Measurements from ENCODE around the gene TRIM33.
"Not testable (repeated sequence)": the region's sequence is repeated elsewhere in the genome, so short reads cannot be mapped to it uniquely, and the experiment has no call there.

TRIM33 gene

DNA sequence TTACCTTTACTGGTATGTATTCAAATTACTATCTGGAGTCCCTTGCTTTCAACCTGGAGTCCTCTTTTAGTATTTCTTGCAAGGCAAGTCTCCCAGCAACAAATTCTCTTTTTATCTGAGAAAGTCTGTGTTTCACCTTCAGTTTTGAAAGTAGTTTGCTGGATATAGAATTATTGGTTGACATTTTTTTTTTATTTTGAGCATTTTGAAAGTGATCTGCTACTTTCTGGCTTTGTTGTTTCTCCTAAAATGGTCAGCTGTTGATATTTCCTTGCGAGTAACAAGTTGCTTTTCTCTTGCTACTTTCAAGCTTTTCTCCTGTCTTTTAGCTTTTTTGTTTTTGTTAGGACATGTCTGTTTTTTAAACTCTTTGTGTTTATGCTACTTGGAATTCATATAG, 126.1 kb downstream of the TRIM33 start:
- no peak overlapping the region for H3K4me3 ChIP-seq (ENCODE audit: low read length)
- DNase-seq (ENCODE audit: low read depth): no peak
- TF ChIP-seq, protein P1, sequence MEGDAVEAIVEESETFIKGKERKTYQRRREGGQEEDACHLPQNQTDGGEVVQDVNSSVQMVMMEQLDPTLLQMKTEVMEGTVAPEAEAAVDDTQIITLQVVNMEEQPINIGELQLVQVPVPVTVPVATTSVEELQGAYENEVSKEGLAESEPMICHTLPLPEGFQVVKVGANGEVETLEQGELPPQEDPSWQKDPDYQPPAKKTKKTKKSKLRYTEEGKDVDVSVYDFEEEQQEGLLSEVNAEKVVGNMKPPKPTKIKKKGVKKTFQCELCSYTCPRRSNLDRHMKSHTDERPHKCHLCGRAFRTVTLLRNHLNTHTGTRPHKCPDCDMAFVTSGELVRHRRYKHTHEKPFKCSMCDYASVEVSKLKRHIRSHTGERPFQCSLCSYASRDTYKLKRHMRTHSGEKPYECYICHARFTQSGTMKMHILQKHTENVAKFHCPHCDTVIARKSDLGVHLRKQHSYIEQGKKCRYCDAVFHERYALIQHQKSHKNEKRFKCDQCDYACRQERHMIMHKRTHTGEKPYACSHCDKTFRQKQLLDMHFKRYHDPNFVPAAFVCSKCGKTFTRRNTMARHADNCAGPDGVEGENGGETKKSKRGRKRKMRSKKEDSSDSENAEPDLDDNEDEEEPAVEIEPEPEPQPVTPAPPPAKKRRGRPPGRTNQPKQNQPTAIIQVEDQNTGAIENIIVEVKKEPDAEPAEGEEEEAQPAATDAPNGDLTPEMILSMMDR (conservative IDR thresholded peaks at IDR 0.05; ENCODE audit: low read depth, low read length): no peak

DNA sequence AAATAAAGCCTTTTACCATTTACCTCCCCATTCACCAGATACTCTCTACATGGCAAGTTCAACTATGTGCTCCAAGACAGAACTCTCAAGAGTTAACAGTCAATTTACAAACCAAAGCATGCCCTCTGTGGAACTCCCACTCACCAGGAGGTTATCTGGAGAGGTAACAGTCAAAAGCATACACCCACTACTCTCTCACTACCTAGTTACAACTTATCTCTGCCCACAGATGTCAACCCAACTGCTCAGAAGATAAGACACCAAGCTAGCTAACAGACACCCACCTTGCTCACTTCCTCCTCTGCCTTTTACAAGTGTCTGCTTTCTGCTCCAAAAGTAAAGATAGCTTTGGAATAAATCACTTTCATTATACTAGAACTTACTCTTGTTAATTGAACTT, 131.0 kb downstream of the TRIM33 start:
- no peak for DNase-seq (ENCODE audit: low read depth)
- TF ChIP-seq, protein P1 (conservative IDR thresholded peaks at IDR 0.05; ENCODE audit: low read depth, low read length): no peak
- H3K4me3 ChIP-seq (ENCODE audit: low read length): no peak overlapping the region

DNA sequence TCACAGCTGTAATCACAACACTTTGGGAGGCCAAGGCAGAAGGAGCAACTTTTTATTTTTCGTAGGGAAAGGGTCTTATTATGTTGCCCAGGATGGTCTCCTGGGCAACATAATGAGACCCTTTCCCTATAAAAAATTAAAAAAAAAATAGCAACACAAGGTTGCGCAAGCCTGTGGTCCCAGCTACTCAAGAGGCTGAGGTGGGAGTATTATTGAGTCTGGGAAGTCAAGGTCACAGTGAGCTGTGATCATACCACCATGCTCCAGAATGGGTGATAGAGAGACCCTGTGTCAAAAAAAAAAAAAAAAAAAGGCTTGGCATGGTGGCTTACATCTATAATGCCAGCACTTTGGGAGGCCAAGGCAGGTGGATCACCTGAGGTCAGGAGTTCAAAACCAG, 131.6 kb downstream of the TRIM33 start:
- TF ChIP-seq, protein P1 (conservative IDR thresholded peaks at IDR 0.05; ENCODE audit: low read depth, low read length): no peak
- no peak for DNase-seq (ENCODE audit: low read depth)
- H3K4me3 ChIP-seq (ENCODE audit: low read length): no peak overlapping the region

DNA sequence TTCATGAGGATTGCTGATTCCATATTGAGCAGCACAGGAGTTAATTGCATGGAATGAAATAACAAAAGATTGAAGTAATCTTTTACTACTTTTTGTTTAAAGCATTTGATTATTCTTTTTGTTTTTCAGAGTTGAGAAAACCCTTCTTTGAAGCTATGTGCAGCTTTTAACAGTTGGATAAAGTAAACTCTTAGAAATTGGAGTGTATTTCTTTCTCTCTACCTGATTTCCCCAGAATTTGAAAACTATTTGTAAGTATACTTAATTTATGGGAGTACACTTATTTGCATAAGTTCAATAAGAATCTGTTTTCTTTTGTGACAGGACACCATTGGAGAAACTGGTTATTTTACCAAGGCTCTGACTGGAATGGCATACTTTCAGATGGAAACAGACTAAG, 133.6 kb downstream of the TRIM33 start:
- no peak for DNase-seq (ENCODE audit: low read depth)
- no peak overlapping the region for H3K4me3 ChIP-seq (ENCODE audit: low read length)
- TF ChIP-seq, protein P1 (conservative IDR thresholded peaks at IDR 0.05; ENCODE audit: low read depth, low read length): no peak

DNA sequence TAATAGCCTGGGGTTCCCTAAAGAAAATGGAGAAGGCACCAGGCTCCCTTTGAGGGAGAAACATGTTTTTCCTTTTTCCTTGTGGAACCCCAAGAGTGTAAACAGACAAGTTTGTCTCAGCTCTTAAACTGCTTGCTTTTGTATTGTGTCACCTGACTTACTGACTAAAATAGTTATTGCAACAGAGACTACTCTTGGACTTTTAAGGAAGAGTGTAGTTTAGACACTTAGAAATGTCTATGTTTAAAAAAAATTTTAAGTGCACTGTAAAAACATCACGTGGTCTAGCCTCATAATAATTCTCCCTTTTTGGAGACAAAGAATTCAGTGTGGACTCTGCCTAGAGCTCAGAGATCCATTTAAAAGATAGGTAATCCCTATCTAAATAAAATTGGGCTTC, 141.1 kb downstream of the TRIM33 start:
- TF ChIP-seq, protein P1 (conservative IDR thresholded peaks at IDR 0.05; ENCODE audit: low read depth, low read length): no peak
- no peak for DNase-seq (ENCODE audit: low read depth)
- no peak overlapping the region for H3K4me3 ChIP-seq (ENCODE audit: low read length)

DNA sequence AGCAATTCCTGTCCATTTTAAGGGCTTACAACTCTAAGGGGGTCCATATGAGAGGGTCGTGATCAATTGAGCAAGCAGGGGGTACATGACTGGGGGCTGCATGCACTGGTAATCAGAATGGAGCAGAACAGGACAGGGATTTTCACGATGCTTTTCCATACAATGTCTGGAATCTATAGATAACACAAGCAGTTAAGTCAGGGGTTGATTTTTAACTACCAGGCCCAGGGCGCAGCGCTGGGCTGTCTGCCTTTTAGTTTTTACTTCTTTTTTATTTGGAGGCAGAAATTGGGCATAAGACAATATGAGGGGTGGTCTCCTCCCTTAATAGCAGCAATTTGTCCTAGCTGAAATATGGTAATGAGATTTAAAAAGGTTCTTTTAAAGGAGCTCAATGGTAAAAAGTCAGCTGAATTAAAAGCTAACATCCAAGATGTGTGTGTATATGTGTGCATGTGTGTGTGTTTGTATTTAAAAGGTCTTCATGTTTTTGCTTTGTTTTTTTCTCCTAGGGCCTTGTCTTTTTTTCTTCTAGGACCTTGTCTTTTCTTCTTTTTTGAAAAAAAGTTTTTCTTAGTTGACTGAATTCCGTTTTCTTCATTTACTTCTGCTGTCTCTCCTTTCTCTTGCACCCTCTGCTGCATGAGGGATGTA, 141.6 kb downstream of the TRIM33 start:
- not testable (repeated sequence) for H3K4me3 ChIP-seq (ENCODE audit: low read length); DNase-seq (ENCODE audit: low read depth)

DNA sequence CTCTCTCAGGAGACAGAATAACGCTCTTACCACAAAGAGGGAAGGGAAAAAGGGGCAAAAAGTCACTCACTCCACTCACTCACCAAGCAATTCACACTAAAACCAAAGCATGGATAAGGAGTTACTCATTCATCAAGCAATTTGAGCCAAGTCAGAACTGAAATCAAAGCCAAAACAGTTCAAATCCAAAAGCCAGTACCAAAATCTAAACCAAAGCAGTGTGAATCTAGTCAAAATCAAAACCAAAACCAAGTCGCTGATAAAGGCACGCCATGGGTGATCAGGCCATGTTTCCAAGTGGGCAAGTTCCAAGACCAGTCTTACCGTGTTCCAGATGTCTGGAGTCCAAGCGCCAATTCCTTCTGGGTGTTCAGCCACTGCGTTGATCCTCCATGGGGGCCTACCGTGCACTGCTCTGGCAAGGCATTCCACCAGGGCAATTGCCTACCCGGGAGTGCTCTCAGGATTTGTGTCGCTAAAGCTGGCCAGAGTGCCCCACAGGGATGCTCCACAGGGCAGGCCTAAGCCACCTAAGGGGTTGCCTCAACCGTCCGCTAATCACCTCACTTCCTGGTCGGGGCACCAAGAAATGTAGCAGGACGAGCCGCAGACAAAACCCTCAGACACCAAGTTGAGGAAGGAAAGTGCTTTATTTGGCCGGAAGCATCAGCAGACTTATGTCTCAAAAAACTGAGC, 142.3 kb downstream of the TRIM33 start:
- no peak for DNase-seq (ENCODE audit: low read depth)
- TF ChIP-seq, protein P1 (conservative IDR thresholded peaks at IDR 0.05; ENCODE audit: low read depth, low read length): no peak

More for the DNA sequence above, 142.3 kb downstream of the TRIM33 start:
- no peak overlapping the region for H3K4me3 ChIP-seq (ENCODE audit: low read length)

Measured in retinal pigment epithelial cell (primary cell).